ENCODE measurements around the gene ELMOD2.
"Not testable (repeated sequence)": the region's sequence is repeated elsewhere in the genome, so short reads cannot be mapped to it uniquely, and the experiment has no call there.

The ELMOD2 gene

GRCh38 chr4:140497747-140498636 lies 26.0 kb upstream of the ELMOD2 start, which contains the start of gene MGAT4D:
MGAT4D (minus strand) TSS chr4:140498293; CDS start chr4:140498222, 71 bp downstream.
- peak in 1 of 2 donors; percentile 26 for DNase-seq
- Histone ChIP-seq H3K14ac (ENCODE audit: low read length) (no peak within 1 kb of the TSS), H3K4ac (ENCODE audit: low read depth, low read length) (no peak within 1 kb of the TSS), H3K79me2 (ENCODE audit: control insufficient read depth, insufficient read depth, low read length, poor library complexity) (no peaks in the 10 kb centered on the region), H3K4me3 (ENCODE audit: low read depth, low read length) (no peak within 1 kb of the TSS), H3K27ac (ENCODE audit: low read depth, low read length) (no peak within 1 kb of the TSS), H4K8ac (ENCODE audit: low read depth, low read length) (no peak within 1 kb of the TSS), H2BK12ac (ENCODE audit: low read length) (no peak within 1 kb of the TSS), H2BK5ac (ENCODE audit: low read depth, low read length, poor library complexity) (no peak within 1 kb of the TSS), H3K4me2 (ENCODE audit: low read length) (peak within 1 kb of the TSS; percentile 68), H3K79me1 (ENCODE audit: low read length) (no peaks in the 10 kb centered on the region), H3K36me3 (ENCODE audit: control insufficient read depth in 1 of 2, insufficient read depth in 2 of 2, low read length in 2 of 2) (no peaks in the 10 kb centered on the region), H3K18ac (ENCODE audit: low read length) (no peak within 1 kb of the TSS), H4K91ac (ENCODE audit: low read depth, low read length) (no peak within 1 kb of the TSS), H2AFZ (ENCODE audit: insufficient read depth, low read length, poor library complexity) (no peak within 1 kb of the TSS), H4K12ac (ENCODE audit: low read depth, low read length) (no peak within 1 kb of the TSS), H2BK120ac (ENCODE audit: insufficient read depth, low read length, poor library complexity) (no peak within 1 kb of the TSS), H2AK5ac (ENCODE audit: low read length) (no peak within 1 kb of the TSS), H3K9me3 (ENCODE audit: insufficient read depth, low read depth, low read length) (peaks cover 3% of the 10 kb centered on the region), H3K27me3 (ENCODE audit: insufficient read depth, low read length) (peaks cover 24% of the 10 kb centered on the region), H3K4me1 (ENCODE audit: control insufficient read depth in 1 of 2, insufficient read depth in 2 of 2, low read length in 2 of 2) (peaks cover 0 to 8% of the 10 kb centered on the region in 2 experiments), H3K9ac (ENCODE audit: low read length) (no peak within 1 kb of the TSS), H3K23ac (ENCODE audit: low read length) (no peak within 1 kb of the TSS)
- WGBS (ENCODE audit: extremely low coverage, insufficient coverage, insufficient read length) = no CpG with 5 or more reads among the region's 68 CpGs

- Histone ChIP-seq H3K36me3 (ENCODE audit: control insufficient read depth in 1 of 2, insufficient read depth in 2 of 2, low read length in 2 of 2) (no peaks in the 10 kb centered on the region), H2AK5ac (ENCODE audit: low read length) (no peak overlapping the region), H3K79me1 (ENCODE audit: low read length) (no peaks in the 10 kb centered on the region), H3K14ac (ENCODE audit: low read length) (no peak overlapping the region), H4K91ac (ENCODE audit: low read depth, low read length) (no peak overlapping the region), H4K8ac (ENCODE audit: low read depth, low read length) (no peak overlapping the region), H3K27ac (ENCODE audit: low read depth, low read length) (no peak overlapping the region), H3K23ac (ENCODE audit: low read length) (no peak overlapping the region), H4K12ac (ENCODE audit: low read depth, low read length) (no peak overlapping the region), H3K4me1 (ENCODE audit: control insufficient read depth in 1 of 2, insufficient read depth in 2 of 2, low read length in 2 of 2) (peaks cover 0 to 8% of the 10 kb centered on the region in 2 experiments), H3K79me2 (ENCODE audit: control insufficient read depth, insufficient read depth, low read length, poor library complexity) (no peaks in the 10 kb centered on the region), H3K9me3 (ENCODE audit: insufficient read depth, low read depth, low read length) (peaks cover 3% of the 10 kb centered on the region), H2BK12ac (ENCODE audit: low read length) (no peak overlapping the region), H3K27me3 (ENCODE audit: insufficient read depth, low read length) (peaks cover 24% of the 10 kb centered on the region), H3K4me3 (ENCODE audit: low read depth, low read length) (no peak overlapping the region), H2AFZ (ENCODE audit: insufficient read depth, low read length, poor library complexity) (no peak overlapping the region), H3K18ac (ENCODE audit: low read length) (no peak overlapping the region), H3K9ac (ENCODE audit: low read length) (no peak overlapping the region), H2BK5ac (ENCODE audit: low read depth, low read length, poor library complexity) (no peak overlapping the region), H2BK120ac (ENCODE audit: insufficient read depth, low read length, poor library complexity) (no peak overlapping the region), H3K4ac (ENCODE audit: low read depth, low read length) (no peak overlapping the region), H3K4me2 (ENCODE audit: low read length) (no peak overlapping the region)
- WGBS (ENCODE audit: extremely low coverage, insufficient coverage, insufficient read length) = no CpG with 5 or more reads among the region's 4 CpGs
- no peak for DNase-seq
These were observed 24.6 kb upstream of the ELMOD2 start for GRCh38 chr4:140499391-140499790.

- H3K27me3 ChIP-seq (ENCODE audit: insufficient read depth, low read length) = peaks cover 4% of the 10 kb centered on the region
- H3K9me3 ChIP-seq (ENCODE audit: insufficient read depth, low read depth, low read length) = peaks cover 4% of the 10 kb centered on the region
- H3K4me3 ChIP-seq (ENCODE audit: low read depth, low read length) = no peak overlapping the region
- no peak overlapping the region for H4K8ac ChIP-seq (ENCODE audit: low read depth, low read length)
- no peaks in the 10 kb centered on the region for H3K79me2 ChIP-seq (ENCODE audit: control insufficient read depth, insufficient read depth, low read length, poor library complexity)
- no peak overlapping the region for H3K14ac ChIP-seq (ENCODE audit: low read length)
- H2AK5ac ChIP-seq (ENCODE audit: low read length) = no peak overlapping the region
- no peak for DNase-seq
- no peak overlapping the region for H2BK5ac ChIP-seq (ENCODE audit: low read depth, low read length, poor library complexity)
- no peak overlapping the region for H2BK120ac ChIP-seq (ENCODE audit: insufficient read depth, low read length, poor library complexity)
- H4K12ac ChIP-seq (ENCODE audit: low read depth, low read length) = no peak overlapping the region
- no peaks in the 10 kb centered on the region for H3K36me3 ChIP-seq (ENCODE audit: control insufficient read depth in 1 of 2, insufficient read depth in 2 of 2, low read length in 2 of 2)
- no peak overlapping the region for H3K4ac ChIP-seq (ENCODE audit: low read depth, low read length)
- no peak overlapping the region for H3K23ac ChIP-seq (ENCODE audit: low read length)
- no peak overlapping the region for H2BK12ac ChIP-seq (ENCODE audit: low read length)
- H4K91ac ChIP-seq (ENCODE audit: low read depth, low read length) = no peak overlapping the region
- no peak overlapping the region for H3K18ac ChIP-seq (ENCODE audit: low read length)
- H2AFZ ChIP-seq (ENCODE audit: insufficient read depth, low read length, poor library complexity) = no peak overlapping the region
- no peaks in the 10 kb centered on the region for H3K4me1 ChIP-seq (ENCODE audit: control insufficient read depth in 1 of 2, insufficient read depth in 2 of 2, low read length in 2 of 2)
- no peak overlapping the region for H3K27ac ChIP-seq (ENCODE audit: low read depth, low read length)
- no peaks in the 10 kb centered on the region for H3K79me1 ChIP-seq (ENCODE audit: low read length)
- no peak overlapping the region for H3K9ac ChIP-seq (ENCODE audit: low read length)
- no peak overlapping the region for H3K4me2 ChIP-seq (ENCODE audit: low read length)
These were observed 19.7 kb upstream of the ELMOD2 start for GRCh38 chr4:140504261-140504660.

- H3K79me2 ChIP-seq (ENCODE audit: control insufficient read depth, insufficient read depth, low read length, poor library complexity); H3K9ac ChIP-seq (ENCODE audit: low read length); H3K4me2 ChIP-seq (ENCODE audit: low read length); DNase-seq; H3K4me3 ChIP-seq (ENCODE audit: low read depth, low read length); H4K91ac ChIP-seq (ENCODE audit: low read depth, low read length); H3K27ac ChIP-seq (ENCODE audit: low read depth, low read length); H2BK12ac ChIP-seq (ENCODE audit: low read length); H2BK5ac ChIP-seq (ENCODE audit: low read depth, low read length, poor library complexity); H3K27me3 ChIP-seq (ENCODE audit: insufficient read depth, low read length); H2BK120ac ChIP-seq (ENCODE audit: insufficient read depth, low read length, poor library complexity); H4K12ac ChIP-seq (ENCODE audit: low read depth, low read length); H4K8ac ChIP-seq (ENCODE audit: low read depth, low read length); H2AFZ ChIP-seq (ENCODE audit: insufficient read depth, low read length, poor library complexity); H3K36me3 ChIP-seq (ENCODE audit: control insufficient read depth in 1 of 2, insufficient read depth in 2 of 2, low read length in 2 of 2); H3K23ac ChIP-seq (ENCODE audit: low read length); H3K18ac ChIP-seq (ENCODE audit: low read length); H3K9me3 ChIP-seq (ENCODE audit: insufficient read depth, low read depth, low read length); H3K79me1 ChIP-seq (ENCODE audit: low read length); H3K14ac ChIP-seq (ENCODE audit: low read length); H2AK5ac ChIP-seq (ENCODE audit: low read length); H3K4ac ChIP-seq (ENCODE audit: low read depth, low read length); H3K4me1 ChIP-seq (ENCODE audit: control insufficient read depth in 1 of 2, insufficient read depth in 2 of 2, low read length in 2 of 2): not testable (repeated sequence)
- no CpG with 5 or more reads among the region's 5 CpGs for WGBS (ENCODE audit: extremely low coverage, insufficient coverage, insufficient read length)
These were observed 10.2 kb upstream of the ELMOD2 start for GRCh38 chr4:140513765-140514164.
